H9 (cell line): ENCODE results near the gene UVSSA. TPM values are rescaled to one million over a fixed set of nuclear protein-coding genes. Genes with fewer than 3 reads are reported as not detected.

Experiments used
- DNase-seq: peaks from one replicate; pipeline ENCODE4 v3.0.0-alpha.2; 2017
- H2AFZ ChIP-seq: one replicate; pipeline ENCODE4 v1.6.1; 2013; ENCODE audit warnings: mild to moderate bottlenecking, low read length, control low read depth, moderate library complexity
- H2AK5ac ChIP-seq: 2 replicates; pipeline ENCODE4 v1.6.1; 2013; ENCODE audit warnings: low read length, control low read depth, mixed read lengths; ENCODE audit not compliant: insufficient read length
- H2BK120ac ChIP-seq: one replicate; pipeline ENCODE4 v1.6.1; 2013; ENCODE audit warnings: low read depth, mild to moderate bottlenecking, low read length, control low read depth, inconsistent platforms; ENCODE audit not compliant: poor library complexity, severe bottlenecking
- H2BK12ac ChIP-seq: 2 replicates; pipeline ENCODE4 v1.6.1; 2013; ENCODE audit warnings: low read length, control low read depth, mixed read lengths, low read depth; ENCODE audit not compliant: insufficient read length
- H2BK15ac ChIP-seq: 2 replicates; pipeline ENCODE4 v1.6.1; 2013; ENCODE audit warnings: low read depth, low read length, control low read depth
- H2BK20ac ChIP-seq: one replicate; pipeline ENCODE4 v1.6.1; 2013; ENCODE audit warnings: low read depth, mild to moderate bottlenecking, low read length, control low read depth, inconsistent platforms; ENCODE audit not compliant: poor library complexity, severe bottlenecking
- H2BK5ac ChIP-seq: 2 replicates; pipeline ENCODE4 v1.6.1; 2013; ENCODE audit warnings: low read length, control low read depth, mixed read lengths; ENCODE audit not compliant: insufficient read length
- H3K14ac ChIP-seq: 2 replicates; pipeline ENCODE4 v1.6.1; 2013; ENCODE audit warnings: low read length, control low read depth; ENCODE audit not compliant: insufficient read depth
- H3K18ac ChIP-seq: 2 replicates; pipeline ENCODE4 v1.6.1; 2013; ENCODE audit warnings: low read depth, mild to moderate bottlenecking, mixed read lengths, low read length, control low read depth; ENCODE audit not compliant: insufficient read length
- H3K23ac ChIP-seq: 2 replicates; pipeline ENCODE4 v1.6.1; 2013; ENCODE audit warnings: low read length, control low read depth, mixed read lengths, low read depth; ENCODE audit not compliant: insufficient read length
- H3K23me2 ChIP-seq: 2 replicates; pipeline ENCODE4 v1.6.1; 2013; ENCODE audit warnings: low read depth, mild to moderate bottlenecking, mixed read lengths, low read length, control low read depth; ENCODE audit not compliant: insufficient read length, poor library complexity, severe bottlenecking
- H3K27ac ChIP-seq: 2 replicates; pipeline ENCODE4 v1.5.1; 2013; ENCODE audit warnings: low read length, control low read depth, mixed read lengths, low read depth; ENCODE audit not compliant: insufficient read length
- H3K27me3 ChIP-seq: 2 replicates; pipeline ENCODE4 v1.6.1; 2013; ENCODE audit warnings: low read length, control low read depth, inconsistent platforms; ENCODE audit not compliant: insufficient read depth
- H3K4ac ChIP-seq: 2 replicates; pipeline ENCODE4 v1.6.1; 2013; ENCODE audit warnings: low read depth, mild to moderate bottlenecking, control low read depth, inconsistent platforms, low read length, moderate library complexity
- H3K4me1 ChIP-seq: 2 replicates; pipeline ENCODE4 v1.6.1; 2013; ENCODE audit warnings: low read length, control low read depth, inconsistent platforms; ENCODE audit not compliant: insufficient read depth
- H3K4me2 ChIP-seq: 2 replicates; pipeline ENCODE4 v1.6.1; 2013; ENCODE audit warnings: low read length, control low read depth, mixed read lengths; ENCODE audit not compliant: insufficient read length, insufficient read depth
- H3K56ac ChIP-seq: 2 replicates; pipeline ENCODE4 v1.6.1; 2013; ENCODE audit warnings: low read depth, mild to moderate bottlenecking, mixed read lengths, low read length, control low read depth; ENCODE audit not compliant: insufficient read length
- H3K79me1 ChIP-seq: 2 replicates; pipeline ENCODE4 v1.6.1; 2013; ENCODE audit warnings: low read depth, mild to moderate bottlenecking, moderate library complexity, low read length, control low read depth, inconsistent platforms; ENCODE audit not compliant: insufficient read depth, poor library complexity, severe bottlenecking
- H3K79me2 ChIP-seq: 2 replicates; pipeline ENCODE4 v1.6.1; 2013; ENCODE audit warnings: low read length, control low read depth, inconsistent platforms; ENCODE audit not compliant: insufficient read depth
- H3K9ac ChIP-seq: 2 replicates; pipeline ENCODE4 v1.6.1; 2013; ENCODE audit warnings: low read length, control low read depth, mixed read lengths; ENCODE audit not compliant: insufficient read length; ENCODE audit errors: extremely low read depth
- H3K9me3 ChIP-seq: one replicate; pipeline ENCODE4 v1.6.1; 2013; ENCODE audit warnings: low read depth, low read length, inconsistent platforms; ENCODE audit not compliant: control insufficient read depth
- H3T11ph ChIP-seq: one replicate; pipeline ENCODE4 v1.6.1; 2013; ENCODE audit warnings: mild to moderate bottlenecking, low read length, control low read depth, inconsistent platforms
- H4K20me1 ChIP-seq: one replicate; pipeline ENCODE4 v1.6.1; 2013; ENCODE audit not compliant: control insufficient read depth, insufficient read length, insufficient read depth
- H4K5ac ChIP-seq: 2 replicates; pipeline ENCODE4 v1.6.1; 2013; ENCODE audit warnings: low read depth, mild to moderate bottlenecking, mixed read lengths, low read length, control low read depth; ENCODE audit not compliant: insufficient read length
- H4K8ac ChIP-seq: replicated peaks from 2 replicates; pipeline ENCODE4 v1.6.1; 2013; ENCODE audit warnings: low read length, control low read depth, mixed read lengths, low read depth; ENCODE audit not compliant: insufficient read length
- H4K91ac ChIP-seq: 2 replicates; pipeline ENCODE4 v1.6.1; 2013; ENCODE audit warnings: low read depth, mild to moderate bottlenecking, moderate library complexity, mixed read lengths, low read length, control low read depth; ENCODE audit not compliant: insufficient read length
- H3K27ac Mint-ChIP-seq, 3 experiments: 2 replicates in 2 of 3; 3 replicates in 1 of 3; pipeline ENCODE4 v1.8.0; 2020 to 2021; ENCODE audit warnings: mixed read lengths in 3 of 3, mild to moderate bottlenecking in 1 of 3, moderate library complexity in 1 of 3
- H3K27me3 Mint-ChIP-seq: 2 replicates; pipeline ENCODE4 v1.8.0; 2021; ENCODE audit warnings: low read depth, mild to moderate bottlenecking, moderate library complexity, mixed read lengths
- H3K36me3 Mint-ChIP-seq, 3 experiments: 2 replicates in 2 of 3; 3 replicates in 1 of 3; pipeline ENCODE4 v1.8.0; 2020 to 2021; ENCODE audit warnings: low read depth in 3 of 3, mixed read lengths in 3 of 3; ENCODE audit not compliant: insufficient read depth in 1 of 3
- H3K4me1 Mint-ChIP-seq, 2 experiments: 2 replicates each; pipeline ENCODE4 v1.8.0; 2020; ENCODE audit warnings: mixed read lengths in 2 of 2
- H3K4me3 Mint-ChIP-seq, 2 experiments: 2 replicates in 1 of 2; 3 replicates in 1 of 2; pipeline ENCODE4 v1.8.0; 2020 to 2021; ENCODE audit warnings: mild to moderate bottlenecking in 2 of 2, mixed read lengths in 2 of 2, moderate library complexity in 1 of 2
- H3K9me3 Mint-ChIP-seq, 2 experiments: 2 replicates in 1 of 2; 3 replicates in 1 of 2; pipeline ENCODE4 v1.8.0; 2020; ENCODE audit warnings: mild to moderate bottlenecking in 2 of 2, mixed read lengths in 2 of 2, moderate library complexity in 1 of 2
- CTCF ChIP-seq: fragments of 200-600 bp; sonication (generic); conservative IDR thresholded peaks from 3 replicates; pipeline ENCODE4 v1.8.0; 2021; ENCODE audit warnings: antibody characterized with exemption, mild to moderate bottlenecking
- WGBS: extraction: QIAGEN DNeasy Blood & Tissue Kit; methylation state at CpG from one replicate; pipeline ENCODE4 v1.1.7; 2013; ENCODE audit warnings: missing lambda C conversion rate, low lambda C conversion rate, mixed read lengths; ENCODE audit not compliant: insufficient read length; ENCODE audit errors: extremely low coverage; 5-methylcytosine and 5-hydroxymethylcytosine counted together
- total RNA-seq: library from RNA; stranded (reverse); gene quantifications from 2 replicates; pipeline ENCODE4 v1.2.1, GENCODE V29; 2021

Gene UVSSA
- total RNA-seq, 1 experiment from 2014 or later, result 15.9 TPM

- Histone ChIP-seq H3K9me3 (no peaks in the 10 kb centered on the region), H3K23ac (no peak overlapping the region), H4K5ac (no peak overlapping the region), H3K79me2 (no peaks in the 10 kb centered on the region), H2AFZ (no peak overlapping the region), H2BK12ac (no peak overlapping the region), H3K27ac (no peak overlapping the region), H2BK15ac (no peak overlapping the region), H4K91ac (no peak overlapping the region), H2BK20ac (no peak overlapping the region), H3K23me2 (no peaks in the 10 kb centered on the region), H3K4me2 (no peak overlapping the region), H2BK120ac (no peak overlapping the region), H2AK5ac (no peak overlapping the region), H4K8ac (no peak overlapping the region), H3K79me1 (no peaks in the 10 kb centered on the region), H3K27me3 (no peaks in the 10 kb centered on the region), H3K4me1 (no peaks in the 10 kb centered on the region), H3K9ac (no peak overlapping the region), H3K4ac (no peak overlapping the region), H3K14ac (no peak overlapping the region; the same call in 1 of the 2 replicates), H2BK5ac (no peak overlapping the region), H3K18ac (no peak overlapping the region), H3K56ac (no peak overlapping the region), H4K20me1 (no peaks in the 10 kb centered on the region), H3T11ph (no peak overlapping the region)
- Mint-ChIP-seq H3K36me3 (peaks cover 0 to 4% (median 3%) of the 10 kb centered on the region in 3 experiments; a peak in 5 of 7 replicates), H3K27ac (no peak overlapping the region; a peak in 1 of 7 replicates), H3K9me3 (no peaks in the 10 kb centered on the region), H3K4me1 (peaks cover 4 to 5% of the 10 kb centered on the region in 2 experiments; a peak in 1 of 4 replicates), H3K27me3 (no peaks in the 10 kb centered on the region), H3K4me3 (no peak overlapping the region)
- no peak for TF ChIP-seq CTCF
- WGBS, result no CpG with 5 or more reads among the region's 17 CpGs
- no peak for DNase-seq
These were observed 20.4 kb downstream of the UVSSA start for GRCh38 chr4:1367230-1367935.
